Globus pallidus (tissue), 1 donor: ENCODE results near the gene CXCL11.
"Not testable (repeated sequence)": the region's sequence is repeated elsewhere in the genome, so short reads cannot be mapped to it uniquely, and the experiment has no call there.

Experiments
- DNase-seq: peaks from one replicate; pipeline ENCODE4 v3.0.0-alpha.2; 2015; ENCODE audit warnings: low spot score

Gene CXCL11

GRCh38 chr4:76042241-76042998 lies 6.5 kb upstream of the CXCL11 start:
- DNase-seq, result not testable (repeated sequence)

- no peak for DNase-seq
Observed at GRCh38 chr4:76036855-76037254, 985 bp upstream of the CXCL11 start.

GRCh38 chr4:76035141-76035540 lies 729 bp downstream of the CXCL11 start:
- no peak for DNase-seq

- DNase-seq, result no peak
Observed at GRCh38 chr4:76029300-76029699, 6.6 kb downstream of the CXCL11 start.

GRCh38 chr4:76028350-76028765 lies 7.5 kb downstream of the CXCL11 start:
- DNase-seq, result peak; percentile 20

- no peak for DNase-seq
Observed at GRCh38 chr4:76024065-76024464, 11.8 kb downstream of the CXCL11 start.

GRCh38 chr4:76023389-76023788 lies 12.5 kb downstream of the CXCL11 start, which contains the start of gene CXCL10:
CXCL10 (minus strand) TSS chr4:76023497; CDS start chr4:76023431, 66 bp downstream.
- no peak for DNase-seq

- DNase-seq, result no peak
Observed at GRCh38 chr4:76022677-76023076, 13.2 kb downstream of the CXCL11 start.

- no peak for DNase-seq
Observed at GRCh38 chr4:76022031-76022430, 13.8 kb downstream of the CXCL11 start.

- DNase-seq, result no peak
Observed at GRCh38 chr4:76017056-76017686, 18.7 kb downstream of the CXCL11 start.

GRCh38 chr4:76016393-76016792 lies 19.5 kb downstream of the CXCL11 start:
- no peak for DNase-seq

- no peak for DNase-seq
Observed at GRCh38 chr4:76013540-76013939, 22.3 kb downstream of the CXCL11 start.

- no peak for DNase-seq
Observed at GRCh38 chr4:76012388-76012801, 23.5 kb downstream of the CXCL11 start.

GRCh38 chr4:76011700-76012387 lies 24.0 kb downstream of the CXCL11 start:
- peak; percentile 16 for DNase-seq

- DNase-seq, result no peak
Observed at GRCh38 chr4:76011018-76011670, 24.7 kb downstream of the CXCL11 start.

GRCh38 chr4:76010576-76010975 lies 25.3 kb downstream of the CXCL11 start:
- no peak for DNase-seq

- no peak for DNase-seq
Observed at GRCh38 chr4:76009311-76009710, 26.6 kb downstream of the CXCL11 start.

GRCh38 chr4:76007089-76007862 lies 28.6 kb downstream of the CXCL11 start, which contains the start of gene CXCL9:
CXCL9 (minus strand) TSS chr4:76007509; CDS start chr4:76007449, 60 bp downstream.
- no peak for DNase-seq

GRCh38 chr4:76003620-76004019 lies 32.2 kb downstream of the CXCL11 start:
- DNase-seq, result no peak

GRCh38 chr4:76003035-76003434 lies 32.8 kb downstream of the CXCL11 start:
- DNase-seq, result no peak

GRCh38 chr4:76002176-76002575 lies 33.7 kb downstream of the CXCL11 start:
- DNase-seq, result no peak
